ENCODE data around the gene GABARAP.
A peak's percentile ranks its signal among the peaks of the same experiment; 100 is the strongest.

Gene GABARAP

GRCh38 chr17:7239091-7240027 lies 2.9 kb downstream of the GABARAP start, which contains the start of gene PHF23:
Gene PHF23, minus strand, starts transcription at chr17:7239457. Its CDS starts 178 bp downstream, at chr17:7239279.
- peak; percentile 100 for DNase-seq

- DNase-seq = no peak
Measured at GRCh38 chr17:7238420-7239090, 3.7 kb downstream of the GABARAP start.

GRCh38 chr17:7237761-7238419 lies 4.4 kb downstream of the GABARAP start:
- DNase-seq = peak; percentile 80

GRCh38 chr17:7237266-7237760 lies 4.9 kb downstream of the GABARAP start:
- no peak for DNase-seq

- no peak for DNase-seq
Measured at GRCh38 chr17:7236808-7237207, 5.4 kb downstream of the GABARAP start.

GRCh38 chr17:7235693-7236665 lies 6.3 kb downstream of the GABARAP start:
- no peak for DNase-seq

- DNase-seq = peak; percentile 98
Measured at GRCh38 chr17:7234083-7234951, 7.9 kb downstream of the GABARAP start, which contains the start of gene DVL2. Gene DVL2, minus strand, starts transcription at chr17:7234517. Its CDS starts 255 bp downstream, at chr17:7234262.

- no peak for DNase-seq
Measured at GRCh38 chr17:7233701-7234082, 8.6 kb downstream of the GABARAP start.

GRCh38 chr17:7232114-7232513 lies 10.1 kb downstream of the GABARAP start:
- DNase-seq = no peak

GRCh38 chr17:7229504-7229903 lies 12.7 kb downstream of the GABARAP start:
- no peak for DNase-seq

GRCh38 chr17:7228920-7229319 lies 13.3 kb downstream of the GABARAP start:
- no peak for DNase-seq

GRCh38 chr17:7226721-7227710 lies 15.2 kb downstream of the GABARAP start:
- no peak for DNase-seq

GRCh38 chr17:7225711-7226331 lies 16.4 kb downstream of the GABARAP start:
- no peak for DNase-seq

GRCh38 chr17:7224661-7225111 lies 17.6 kb downstream of the GABARAP start:
- DNase-seq = no peak

GRCh38 chr17:7224110-7224509 lies 18.1 kb downstream of the GABARAP start:
- DNase-seq = no peak

- no peak for DNase-seq
Measured at GRCh38 chr17:7223375-7223774, 18.9 kb downstream of the GABARAP start.

GRCh38 chr17:7222972-7223292 lies 19.3 kb downstream of the GABARAP start:
- no peak for DNase-seq

- DNase-seq = no peak
Measured at GRCh38 chr17:7222093-7222971, 19.9 kb downstream of the GABARAP start.

All from islet precursor cell (in vitro differentiated cells).